GM18907 (cell line): Measurements from ENCODE around the gene PGLYRP1.

Experiments
- ATAC-seq: cut with Tn5 transposase; IDR thresholded peaks from one replicate; pipeline ENCODE4 v1.9.1; 2021; ENCODE audit warnings: mild to moderate bottlenecking, moderate library complexity; ENCODE audit not compliant: unreplicated experiment

The PGLYRP1 gene

GRCh38 chr19:46033401-46033800 lies 10.5 kb upstream of the PGLYRP1 start:
- no peak for ATAC-seq

GRCh38 chr19:46032597-46033025 lies 9.8 kb upstream of the PGLYRP1 start:
- ATAC-seq = no peak

DNA sequence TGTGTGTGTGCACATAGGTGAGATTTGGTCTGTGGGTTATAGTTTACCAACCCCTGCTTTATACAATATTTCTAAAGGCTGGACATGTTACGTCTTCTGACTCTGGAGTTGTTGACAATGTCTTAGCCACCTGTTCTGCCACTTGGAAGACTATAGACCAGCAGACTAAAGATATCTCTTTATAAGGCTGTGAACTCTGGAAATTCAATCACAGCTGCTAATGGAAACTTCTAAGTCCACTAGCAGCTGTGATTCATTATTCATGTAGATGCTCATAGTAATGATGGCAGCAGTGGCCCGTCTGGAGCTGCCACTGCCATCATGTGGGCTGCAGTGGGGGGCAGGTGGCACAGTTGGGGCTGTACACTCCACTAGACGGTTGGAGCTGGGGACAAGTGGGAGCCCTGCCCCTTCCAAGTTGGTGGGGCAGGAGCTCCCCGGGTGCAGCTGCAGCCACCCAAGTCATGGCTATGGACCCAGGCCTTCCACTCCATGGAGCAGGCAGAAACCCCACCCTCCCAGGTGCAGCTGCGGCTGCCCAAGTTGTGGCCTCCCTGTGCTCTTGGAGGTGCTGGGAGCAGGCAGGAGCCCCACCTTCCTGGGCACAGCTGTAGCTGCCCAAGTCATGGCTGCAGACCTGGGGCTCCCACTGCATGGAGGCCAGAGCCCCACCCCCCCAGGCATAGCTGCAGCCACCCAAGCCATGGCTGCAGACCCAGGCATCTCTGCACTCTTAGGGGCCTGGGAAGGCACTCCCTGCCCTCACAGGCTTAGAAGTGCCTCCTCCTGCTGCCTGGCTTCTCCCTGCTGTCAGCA lies 9.1 kb upstream of the PGLYRP1 start:
- no peak for ATAC-seq

- ATAC-seq = no peak
Measured at GRCh38 chr19:46030812-46031550, 8.1 kb upstream of the PGLYRP1 start.

GRCh38 chr19:46025835-46026234 lies 3.0 kb upstream of the PGLYRP1 start:
- ATAC-seq = no peak

DNA sequence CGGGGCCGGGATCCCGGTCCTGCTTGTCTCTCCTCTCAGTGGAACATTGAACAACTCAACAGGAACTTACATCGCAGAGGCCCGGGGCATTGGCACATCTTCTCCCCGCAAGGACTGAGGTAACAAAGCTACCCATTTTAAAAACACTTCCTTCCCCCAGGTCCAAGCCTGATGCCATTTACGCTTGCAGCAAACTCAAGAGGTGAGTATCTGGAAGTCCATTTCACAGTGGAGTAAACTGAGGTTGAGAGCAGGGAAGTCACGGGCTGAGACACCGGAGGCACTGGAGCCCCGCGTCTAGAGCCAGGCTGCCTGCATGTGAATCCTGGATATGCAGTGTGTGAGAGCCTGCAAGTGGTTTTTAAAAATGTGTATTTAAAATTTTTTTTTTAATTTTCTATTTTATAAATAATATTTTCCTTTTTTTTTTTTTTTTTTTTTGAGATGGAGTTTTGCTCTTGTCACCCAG lies 492 bp upstream of the PGLYRP1 start:
- ATAC-seq = no peak

- ATAC-seq = no peak
Measured at GRCh38 chr19:46022061-46022430, 807 bp downstream of the PGLYRP1 start.

DNA sequence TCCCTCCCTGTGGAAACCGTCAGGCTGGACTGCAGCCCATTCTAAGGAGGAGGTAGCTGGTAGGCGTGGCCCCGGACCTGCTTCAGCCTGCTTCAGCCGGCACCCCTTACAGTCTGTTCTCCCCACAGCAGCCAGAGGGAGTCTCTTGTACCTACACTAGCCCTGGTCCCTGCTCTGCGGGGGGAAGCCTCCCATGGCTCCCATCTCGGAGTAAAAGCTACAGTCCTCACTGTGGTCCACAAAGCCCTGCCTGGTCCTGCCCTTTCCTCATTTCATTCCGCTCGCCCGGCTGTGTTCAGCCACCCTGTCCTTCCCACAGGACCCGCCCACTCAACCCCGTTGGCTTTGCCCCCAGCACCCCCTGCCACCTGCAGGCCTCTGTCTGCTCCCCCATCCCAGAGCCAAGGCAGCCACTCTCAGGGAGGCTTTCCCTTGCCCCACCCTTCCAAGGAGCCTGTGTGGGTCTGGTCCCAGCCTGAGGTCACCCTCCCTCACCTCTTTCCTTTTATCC lies 1.3 kb downstream of the PGLYRP1 start:
- no peak for ATAC-seq

DNA sequence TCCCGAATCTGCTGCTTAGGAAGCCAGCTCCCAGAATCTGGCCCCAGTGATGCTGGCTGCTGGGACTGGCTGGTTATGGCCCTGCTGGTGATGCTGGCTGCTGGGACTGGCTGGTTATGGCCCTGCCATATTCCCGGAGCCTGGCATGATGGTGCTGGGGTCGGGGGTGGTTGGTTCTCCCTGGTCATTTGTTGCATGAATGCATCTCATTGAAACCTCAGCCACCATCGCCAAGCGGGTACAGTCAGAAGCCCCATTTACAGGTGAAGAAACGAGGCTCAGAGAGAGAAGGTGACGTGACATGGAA lies 2.1 kb downstream of the PGLYRP1 start:
- ATAC-seq = no peak

- no peak for ATAC-seq
Measured at GRCh38 chr19:46019270-46019669, 3.6 kb downstream of the PGLYRP1 start.

DNA sequence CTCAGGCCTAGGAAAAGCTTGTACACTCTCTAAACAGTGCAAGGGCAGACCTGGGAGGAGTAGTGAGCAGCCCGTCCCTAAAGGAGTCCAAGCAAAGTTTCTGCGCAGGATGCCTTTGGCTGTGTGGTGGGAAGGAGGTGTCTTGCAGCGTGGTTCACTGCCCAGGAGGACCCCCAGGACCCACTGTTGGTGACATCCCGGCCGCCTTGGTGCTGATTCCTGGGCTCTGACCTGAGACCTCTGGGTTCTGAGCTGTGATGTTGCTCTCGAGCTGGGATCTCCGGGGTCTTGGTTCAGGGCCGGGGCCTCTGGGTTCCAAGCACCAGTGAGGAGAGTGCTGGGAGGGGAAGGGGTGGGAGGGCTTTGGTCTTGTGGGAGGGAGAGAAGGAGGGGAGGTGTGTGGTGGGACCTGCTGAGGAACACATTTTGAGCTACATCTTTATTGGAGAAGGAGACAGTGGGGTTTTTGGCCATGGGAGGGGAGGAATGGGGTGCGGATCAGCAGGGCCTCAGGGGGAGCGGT lies 4.1 kb downstream of the PGLYRP1 start:
- no peak for ATAC-seq

DNA sequence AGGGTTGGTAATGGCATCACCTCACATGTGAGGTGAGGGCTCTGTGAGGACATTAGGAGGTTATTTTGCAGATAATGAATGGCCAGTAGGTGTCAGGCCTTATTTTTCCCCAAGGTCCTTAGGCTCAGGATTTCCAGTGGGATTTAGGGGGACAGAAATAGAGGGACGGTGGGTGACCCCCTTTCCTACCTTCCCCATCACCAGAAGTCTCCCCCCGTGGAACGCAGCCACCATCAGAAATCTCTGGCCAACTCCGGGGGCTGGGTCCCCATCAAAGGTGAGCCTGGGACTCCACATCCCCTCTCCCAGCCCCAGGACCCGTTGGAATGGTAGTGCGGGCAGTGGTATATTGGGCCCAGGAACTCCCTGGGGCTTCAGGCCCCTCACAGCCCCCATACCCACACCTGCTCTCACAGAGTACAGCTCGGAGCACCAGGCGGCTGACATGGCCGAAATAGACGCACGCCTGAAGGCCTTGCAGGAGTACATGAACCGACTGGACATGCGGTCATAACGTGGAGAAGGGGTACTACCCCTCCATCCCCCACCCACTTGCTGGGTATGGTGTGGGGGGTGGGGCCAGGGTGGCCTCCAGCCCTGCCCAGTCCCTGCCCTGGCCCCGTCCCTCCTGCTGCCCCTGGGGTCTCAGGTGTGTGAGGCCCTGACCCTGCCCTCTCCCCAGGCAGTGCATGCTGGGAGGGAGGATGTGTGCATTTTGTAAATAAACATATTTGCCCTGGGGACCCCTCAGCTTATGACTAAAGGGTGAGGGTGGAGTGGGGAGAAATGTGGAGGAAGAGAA lies 4.8 kb downstream of the PGLYRP1 start:
- no peak for ATAC-seq

- ATAC-seq = no peak
Measured at GRCh38 chr19:46017095-46017429, 5.8 kb downstream of the PGLYRP1 start.

GRCh38 chr19:46016426-46017094 lies 6.3 kb downstream of the PGLYRP1 start:
- no peak for ATAC-seq

DNA sequence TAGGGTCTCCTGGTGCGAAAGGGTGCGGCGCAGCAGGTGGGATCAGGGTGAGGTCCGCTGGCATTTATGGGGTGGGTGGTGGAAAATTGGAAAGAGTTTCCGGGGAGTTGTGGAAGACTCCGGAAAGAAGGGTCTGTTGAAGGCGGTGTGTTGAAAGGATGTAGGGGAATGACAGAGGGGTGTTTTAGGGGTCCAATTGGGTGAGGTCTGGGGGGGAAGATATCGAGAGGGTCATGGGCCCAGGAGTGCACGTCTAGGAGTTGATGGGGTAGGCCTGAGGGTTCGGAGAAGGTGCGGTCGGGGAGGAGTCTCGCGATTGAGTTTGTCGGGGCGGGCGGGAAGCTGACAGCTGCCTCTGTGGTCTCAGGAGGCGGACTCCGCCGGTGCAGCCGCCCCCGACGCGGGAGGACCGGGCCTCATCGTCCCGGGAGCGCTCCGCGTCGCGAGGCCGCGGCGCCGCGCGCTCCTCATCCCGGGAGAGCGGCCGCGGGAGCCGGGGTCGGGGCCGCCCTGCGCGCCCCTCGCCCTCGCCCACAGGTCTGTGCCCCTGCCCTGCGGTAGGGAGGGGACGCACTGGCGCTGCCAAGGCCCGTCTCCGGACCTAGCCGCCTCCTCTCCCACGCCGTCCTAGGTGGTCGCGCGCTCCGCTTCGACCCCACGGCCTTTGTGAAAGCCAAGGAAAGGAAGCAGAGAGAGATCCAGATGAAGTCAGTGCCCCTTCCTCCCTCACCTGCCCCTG lies 7.0 kb downstream of the PGLYRP1 start:
- no peak for ATAC-seq

DNA sequence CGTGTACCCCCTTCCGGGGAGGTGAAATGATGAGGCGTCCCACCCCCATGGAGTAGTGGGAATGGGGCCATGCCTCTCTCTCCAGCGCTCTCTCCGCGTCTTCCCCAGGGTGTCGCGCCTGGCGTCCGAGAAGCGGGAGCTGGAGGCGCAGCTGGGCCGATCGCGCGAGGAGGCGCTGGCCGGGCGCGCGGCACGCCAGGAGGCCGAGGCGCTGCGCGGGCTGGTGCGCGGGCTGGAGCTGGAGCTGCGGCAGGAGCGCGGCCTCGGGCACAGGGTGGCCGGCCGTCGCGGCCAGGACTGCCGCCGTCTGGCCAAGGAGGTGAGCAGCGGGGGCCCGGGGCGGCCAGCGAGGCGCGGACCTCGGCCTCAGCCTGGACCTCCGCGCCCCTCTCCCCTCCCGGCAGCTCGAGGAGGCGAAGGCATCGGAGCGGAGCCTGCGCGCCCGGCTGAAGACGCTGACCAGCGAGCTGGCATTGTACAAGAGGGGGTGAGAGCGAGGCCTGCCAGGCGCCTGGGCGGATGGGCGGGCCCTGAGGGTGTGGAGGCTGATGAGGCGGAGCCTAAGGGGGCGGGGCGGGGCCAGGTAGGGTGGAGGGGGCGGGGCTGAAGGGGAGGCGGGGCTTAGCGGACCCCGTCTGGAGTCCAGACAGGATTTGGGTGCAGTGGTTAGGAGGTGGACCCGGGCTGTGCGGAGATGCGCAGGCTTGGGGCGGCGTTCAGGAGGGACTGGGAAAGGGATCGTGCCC lies 7.7 kb downstream of the PGLYRP1 start:
- ATAC-seq = no peak

DNA sequence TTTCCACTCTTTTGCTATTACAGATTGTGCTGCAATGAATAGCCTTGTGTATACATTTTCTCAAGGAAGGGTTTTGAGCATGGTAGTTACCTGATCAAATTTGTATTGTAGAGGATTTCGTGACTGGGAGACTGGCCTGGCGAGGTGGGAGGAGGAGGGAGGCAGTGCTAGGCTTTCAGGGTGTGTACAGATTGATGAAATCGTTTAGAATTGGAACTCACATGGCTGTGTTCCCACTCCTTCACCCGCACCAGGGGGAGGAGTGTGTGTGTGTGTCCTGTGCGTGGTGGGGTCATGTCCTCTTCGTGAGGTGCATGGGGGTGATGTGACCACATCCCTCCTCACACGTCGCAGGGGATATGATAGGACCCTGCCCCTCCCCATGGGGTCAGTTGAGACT lies 8.3 kb downstream of the PGLYRP1 start:
- no peak for ATAC-seq

DNA sequence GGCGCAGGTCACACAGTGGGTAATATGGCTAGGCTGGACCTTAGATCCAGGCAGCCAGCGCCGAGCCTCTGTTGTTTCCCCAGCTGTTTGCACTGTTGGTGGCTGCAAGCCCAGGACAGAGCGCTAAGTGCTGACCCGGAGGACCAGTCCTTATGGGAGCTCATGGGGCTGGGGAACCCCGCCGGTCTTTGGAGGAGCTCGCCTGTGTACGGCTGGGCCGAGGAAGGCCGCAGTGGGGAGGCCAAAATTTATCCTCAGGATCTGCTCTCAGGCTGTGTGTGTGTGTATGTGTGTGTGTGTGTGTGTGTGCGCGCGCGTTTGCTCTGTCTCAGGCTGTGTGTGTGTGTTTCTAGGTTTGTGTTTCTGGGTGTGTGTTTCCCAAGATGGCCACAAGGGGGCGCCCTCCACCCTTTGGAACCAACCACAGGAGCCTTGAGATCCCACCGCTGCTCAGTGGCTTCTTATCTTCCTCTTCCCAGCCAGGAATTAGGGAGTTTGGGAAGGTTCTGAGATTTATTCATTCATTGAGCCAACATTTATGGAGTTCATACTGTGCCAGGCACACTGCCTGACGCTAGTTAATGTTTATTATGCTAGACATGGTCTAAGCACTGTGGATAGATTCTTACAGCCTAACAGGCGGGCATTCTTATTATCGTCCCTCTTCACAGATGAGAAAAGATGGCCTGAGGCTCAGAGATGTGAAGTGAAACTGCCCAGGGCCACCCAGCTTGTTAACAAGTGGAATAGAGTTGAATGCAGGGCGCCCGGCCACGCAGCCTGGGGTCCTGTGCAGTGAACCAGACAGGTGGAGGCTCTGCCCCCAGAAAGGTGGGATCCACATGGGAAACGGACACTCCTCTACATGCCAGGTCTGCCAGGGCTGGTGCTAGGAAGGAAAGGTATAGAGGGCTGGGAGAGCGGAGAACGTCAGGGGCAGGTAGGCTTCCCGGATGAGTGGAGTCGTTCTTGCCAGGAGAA lies 13.0 kb downstream of the PGLYRP1 start:
- no peak for ATAC-seq
